Measurements from ENCODE around the gene ODR4. TPM values are rescaled to one million over a fixed set of nuclear protein-coding genes. Genes with fewer than 3 reads are reported as not detected.

Gene ODR4
- total and polyA plus RNA-seq, 2 of the 4 experiments (the other 2 are of a cell fraction): 9.4 to 9.7 TPM

DNA sequence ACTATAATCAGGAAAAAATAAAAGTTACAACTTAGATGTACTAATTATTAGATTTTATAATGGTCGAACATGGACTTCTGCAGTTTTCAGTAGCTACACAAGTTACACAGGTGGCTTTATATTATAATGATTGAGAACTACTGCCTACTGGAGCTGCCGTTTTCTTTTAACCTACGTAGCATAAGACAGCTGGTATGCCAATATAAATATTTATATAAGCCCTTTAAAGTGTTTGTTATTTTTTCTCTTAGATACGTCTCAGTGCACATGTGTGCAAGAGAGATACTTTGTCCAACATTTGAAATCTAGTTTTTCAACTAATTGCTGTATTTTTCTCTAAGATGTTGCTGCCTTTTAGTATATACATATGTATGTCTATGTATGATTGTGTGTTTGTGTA, 42.9 kb downstream of the ODR4 start:
- H3K27me3 ChIP-seq (ENCODE audit: control insufficient read depth, insufficient read depth, low read length): no peaks in the 10 kb centered on the region
- no peak overlapping the region for H3K18ac ChIP-seq (ENCODE audit: low read depth, low read length)
- H3K4me1 ChIP-seq (ENCODE audit: control insufficient read depth, insufficient read depth, low read length): peaks cover 7% of the 10 kb centered on the region
- H4K91ac ChIP-seq (ENCODE audit: insufficient read depth, low read depth, low read length): no peak overlapping the region
- H2AK9ac ChIP-seq (replicated peaks; ENCODE audit: low read depth, low read length, poor library complexity): no peak overlapping the region
- ATAC-seq (ENCODE audit: low read depth): peak; percentile 84
- no peak overlapping the region for H3K14ac ChIP-seq (replicated peaks; ENCODE audit: low read depth, low read length)
- H4K20me1 ChIP-seq (ENCODE audit: insufficient read depth, low read length): no peaks in the 10 kb centered on the region
- H3K9me1 ChIP-seq (ENCODE audit: insufficient read depth, low read length): peaks cover 3% of the 10 kb centered on the region; the same call in 1 of the 2 replicates
- dilution Hi-C loops (cut with HindIII; ENCODE audit: low sequenced_read_pairs, unreplicated experiment): no loop called here
- WGBS, 2 experiments (ENCODE audit: extremely low coverage in 2 of 2, insufficient read length in 1 of 2): no CpG with 5 or more reads among the region's 4 CpGs
- H2BK15ac ChIP-seq (ENCODE audit: low read depth, low read length): no peak overlapping the region
- in situ Hi-C loops (cut with MboI; ENCODE audit: low sequenced_read_pairs): no loop called here
- H3K27ac ChIP-seq (ENCODE audit: insufficient read depth, low read length): no peak overlapping the region
- ChIA-PET POLR2A (ENCODE audit: unreplicated experiment) (no interaction called here), CTCF (no interaction called here)
- peak overlapping the region; percentile 53; the same call in 1 of the 2 replicates for H3K4me2 ChIP-seq (ENCODE audit: low read depth, low read length)
- BruUV-seq (replicated peaks): no TSS peak
- H3K36me3 ChIP-seq (ENCODE audit: control insufficient read depth, insufficient read depth, low read length): peaks cover 5% of the 10 kb centered on the region
- TF ChIP-seq MXI1 (IDR thresholded peaks at IDR 0.05; ENCODE audit: borderline replicate concordance, low read depth, low read length): peak; percentile 46; the same call in 1 of the 2 replicates
- no peak for TF ChIP-seq CHD1 (IDR thresholded peaks at IDR 0.05; ENCODE audit: low read depth, low read length)
- 0 out of 2 replicates have a peak, but pooled peaks have one; percentile 17 for TF ChIP-seq BHLHE40 (IDR thresholded peaks at IDR 0.05; ENCODE audit: low read depth, low read length)
- TF ChIP-seq FOS (IDR thresholded peaks at IDR 0.05; ENCODE audit: low read depth, low read length): no peak
- TF ChIP-seq RAD21 (IDR thresholded peaks at IDR 0.05; ENCODE audit: low read length): no peak
- TF ChIP-seq, protein P1, sequence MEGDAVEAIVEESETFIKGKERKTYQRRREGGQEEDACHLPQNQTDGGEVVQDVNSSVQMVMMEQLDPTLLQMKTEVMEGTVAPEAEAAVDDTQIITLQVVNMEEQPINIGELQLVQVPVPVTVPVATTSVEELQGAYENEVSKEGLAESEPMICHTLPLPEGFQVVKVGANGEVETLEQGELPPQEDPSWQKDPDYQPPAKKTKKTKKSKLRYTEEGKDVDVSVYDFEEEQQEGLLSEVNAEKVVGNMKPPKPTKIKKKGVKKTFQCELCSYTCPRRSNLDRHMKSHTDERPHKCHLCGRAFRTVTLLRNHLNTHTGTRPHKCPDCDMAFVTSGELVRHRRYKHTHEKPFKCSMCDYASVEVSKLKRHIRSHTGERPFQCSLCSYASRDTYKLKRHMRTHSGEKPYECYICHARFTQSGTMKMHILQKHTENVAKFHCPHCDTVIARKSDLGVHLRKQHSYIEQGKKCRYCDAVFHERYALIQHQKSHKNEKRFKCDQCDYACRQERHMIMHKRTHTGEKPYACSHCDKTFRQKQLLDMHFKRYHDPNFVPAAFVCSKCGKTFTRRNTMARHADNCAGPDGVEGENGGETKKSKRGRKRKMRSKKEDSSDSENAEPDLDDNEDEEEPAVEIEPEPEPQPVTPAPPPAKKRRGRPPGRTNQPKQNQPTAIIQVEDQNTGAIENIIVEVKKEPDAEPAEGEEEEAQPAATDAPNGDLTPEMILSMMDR (conservative IDR thresholded peaks at IDR 0.05; ENCODE audit: low read depth, low read length): no peak
- TF ChIP-seq POLR2A (IDR thresholded peaks at IDR 0.05; ENCODE audit: low read depth, low read length): no peak
- no peak for TF ChIP-seq CEBPB (IDR thresholded peaks at IDR 0.05; ENCODE audit: low read depth, low read length)
- H3K4me3 ChIP-seq (ENCODE audit: insufficient read depth, low read depth, low read length): no peak overlapping the region
- H3K4ac ChIP-seq (ENCODE audit: low read depth, low read length): no peak overlapping the region
- no peaks in the 10 kb centered on the region for H3K9me3 ChIP-seq (ENCODE audit: control insufficient read depth, insufficient read depth, low read length)
- no peak overlapping the region for H3K23ac ChIP-seq (ENCODE audit: low read depth, low read length)
- H2BK120ac ChIP-seq (ENCODE audit: low read depth, low read length): no peak overlapping the region
- H4K5ac ChIP-seq (ENCODE audit: low read depth, low read length): no peak overlapping the region
- no peak overlapping the region for H3K56ac ChIP-seq (ENCODE audit: extremely low read depth, insufficient read depth, low read length)
- no peak overlapping the region for H3K9ac ChIP-seq (ENCODE audit: low read depth, low read length)
- H2AK5ac ChIP-seq (ENCODE audit: low read depth, low read length): no peak overlapping the region
- H2AFZ ChIP-seq (replicated peaks; ENCODE audit: low read length, poor library complexity): no peak overlapping the region
- H2BK5ac ChIP-seq (ENCODE audit: low read depth, low read length, poor library complexity, severe bottlenecking): no peak overlapping the region
- DNase-seq: peak; percentile 71
- intact Hi-C loops (cut with micrococcal nuclease): no loop called here
- no peak overlapping the region for H2BK20ac ChIP-seq (ENCODE audit: low read depth, low read length)
- no peaks in the 10 kb centered on the region; a peak in 1 of 4 replicates for H3K79me1 ChIP-seq (ENCODE audit: low read depth in 1 of 2, low read length in 2 of 2)
- no peak overlapping the region for H4K8ac ChIP-seq (ENCODE audit: low read depth in 2 of 2, low read length in 2 of 2)

Data from IMR-90 (cell line).